BJ (cell line): ENCODE measurements around the gene HSD17B1. TPM values are rescaled to one million over a fixed set of nuclear protein-coding genes. Genes with fewer than 3 reads are reported as not detected.

Experiments used
- CTCF ChIA-PET: fragments of 350-600 bp; formaldehyde crosslinking; extraction: SDS; loops from one replicate; lab custom pipeline; 2021; ENCODE audit warnings: antibody characterized with exemption, inconsistent platforms; lab: Yijun Ruan, JAX
- POLR2A ChIA-PET: fragments of 300-600 bp; sonication (Branson Sonifier 250); formaldehyde crosslinking; extraction: SDS; loops from one replicate; lab custom pipeline; 2021; ENCODE audit warnings: antibody characterized with exemption; lab: Charles Lee
- DNase-seq: peaks from one replicate; pipeline ENCODE4 v3.0.0-alpha.2; 2011; ENCODE audit warnings: low read depth
- H3K27me3 ChIP-seq: 2 replicates; pipeline ENCODE4 v1.6.0; 2011; ENCODE audit warnings: low read length; ENCODE audit not compliant: control insufficient read depth, insufficient read depth
- H3K36me3 ChIP-seq: 2 replicates; pipeline ENCODE4 v1.5.1; 2011; ENCODE audit warnings: low read length; ENCODE audit not compliant: control insufficient read depth, insufficient read depth
- H3K4me3 ChIP-seq: 2 replicates; pipeline ENCODE4 v1.5.1; 2011; ENCODE audit warnings: low read depth, mild to moderate bottlenecking, control low read depth, low read length
- CTCF ChIP-seq: IDR thresholded peaks from 2 replicates; pipeline ENCODE4 v1.5.1; 2011; ENCODE audit warnings: low read depth, mild to moderate bottlenecking, control low read depth, inconsistent platforms, low read length, moderate library complexity; ENCODE audit not compliant: insufficient read depth
- polyA plus RNA-seq: library from polyadenylated mRNA; depleted of rRNA; stranded (reverse); fragments of >200 nt; gene quantifications from 2 replicates; pipeline ENCODE4 v1.2.3, GENCODE V29; 2011

HSD17B1 gene
- polyA plus RNA-seq, 1 experiment: 0.49 TPM

- peak; percentile 39 for DNase-seq
- no peak for TF ChIP-seq CTCF
- peaks cover 43% of the 10 kb centered on the region for H3K36me3 ChIP-seq
- CTCF ChIA-PET: interaction anchor here (1.0 to 2.0 kb wide), 3 partner anchors 11 to 19 kb away, joined by 3 to 11 read pairs (median 4); partner anchors contain the start of gene PSMC3IP
- POLR2A ChIA-PET: interaction anchor here (0.6 kb wide), 1 partner anchor 429 kb away, joined by 4 read pairs; no protein-coding TSS in a partner anchor
- H3K4me3 ChIP-seq: peak within 1 kb of the TSS; percentile 97
- H3K27me3 ChIP-seq: no peaks in the 10 kb centered on the region
These were observed 14.3 kb downstream of the HSD17B1 start, which contains the start of gene MLX for GRCh38 chr17:42566883-42567573. TSS of gene MLX (plus strand) at chr17:42567100. CDS start at chr17:42567125, 25 bp downstream.

- H3K4me3 ChIP-seq: no peak overlapping the region
- H3K36me3 ChIP-seq: peaks cover 48% of the 10 kb centered on the region
- ChIA-PET POLR2A (interaction anchor here (0.7 kb wide), 1 partner anchor 41 kb away, joined by 3 read pairs; the partner anchor contains the start of gene TUBG1), CTCF (interaction anchor here (1.1 to 2.0 kb wide), 2 partner anchors 9 to 111 kb away, joined by 3 to 11 read pairs; partner anchors contain the start of gene PSMC3IP)
- no peaks in the 10 kb centered on the region for H3K27me3 ChIP-seq
- no peak for TF ChIP-seq CTCF
- no peak for DNase-seq
These were observed 15.8 kb downstream of the HSD17B1 start for GRCh38 chr17:42568341-42569111.

- Histone ChIP-seq H3K27me3 (no peaks in the 10 kb centered on the region), H3K4me3 (no peak overlapping the region), H3K36me3 (peaks cover 31% of the 10 kb centered on the region)
- ChIA-PET CTCF (no interaction called here), POLR2A (no interaction called here)
- no peak for TF ChIP-seq CTCF
- DNase-seq: no peak
These were observed 18.9 kb downstream of the HSD17B1 start for GRCh38 chr17:42571435-42572225.

- no peak for TF ChIP-seq CTCF
- ChIA-PET CTCF (interaction anchor here (0.6 to 1.6 kb wide), 2 partner anchors 149 to 190 kb away, joined by 3 read pairs; no protein-coding TSS in a partner anchor), POLR2A (no interaction called here)
- Histone ChIP-seq H3K4me3 (no peak overlapping the region), H3K27me3 (no peaks in the 10 kb centered on the region), H3K36me3 (peaks cover 31% of the 10 kb centered on the region)
- no peak for DNase-seq
These were observed 20.4 kb downstream of the HSD17B1 start for GRCh38 chr17:42573095-42573494.
